GM18870 (cell line): Measurements from ENCODE around the gene CA9.

Experiments
- ATAC-seq: cut with Tn5 transposase; IDR thresholded peaks from one replicate; pipeline ENCODE4 v1.9.1; 2021; ENCODE audit warnings: moderate library complexity; ENCODE audit not compliant: unreplicated experiment

CA9 gene

GRCh38 chr9:35651956-35652828 is 21.5 kb upstream of the CA9 start:
- no peak for ATAC-seq

- ATAC-seq: no peak
Observed at GRCh38 chr9:35652829-35653209, 20.9 kb upstream of the CA9 start.

- no peak for ATAC-seq
Observed at GRCh38 chr9:35653611-35654010, 20.1 kb upstream of the CA9 start.

GRCh38 chr9:35656348-35656747 is 17.4 kb upstream of the CA9 start:
- no peak for ATAC-seq

- no peak for ATAC-seq
Observed at GRCh38 chr9:35656831-35657545, 16.7 kb upstream of the CA9 start.

- ATAC-seq: peak; percentile 87
Observed at GRCh38 chr9:35657546-35658136, 16.1 kb upstream of the CA9 start, which contains the start of gene RMRP. Gene RMRP, minus strand, starts transcription at chr9:35658019.

GRCh38 chr9:35658137-35658967 is 15.4 kb upstream of the CA9 start, which contains the start of gene CCDC107:
Gene CCDC107, plus strand, starts transcription at chr9:35658292. Its CDS starts 88 bp downstream, at chr9:35658380.
- peak; percentile 45 for ATAC-seq

GRCh38 chr9:35658968-35659220 is 14.8 kb upstream of the CA9 start:
- ATAC-seq: no peak

- ATAC-seq: no peak
Observed at GRCh38 chr9:35659340-35659739, 14.4 kb upstream of the CA9 start.

GRCh38 chr9:35660966-35661415 is 12.7 kb upstream of the CA9 start:
- no peak for ATAC-seq

- ATAC-seq: no peak
Observed at GRCh38 chr9:35661756-35662350, 11.9 kb upstream of the CA9 start.

GRCh38 chr9:35662437-35662836 is 11.3 kb upstream of the CA9 start:
- ATAC-seq: no peak

GRCh38 chr9:35664531-35665470 is 8.9 kb upstream of the CA9 start, which contains the start of gene ARHGEF39:
Gene ARHGEF39, minus strand, starts transcription at chr9:35665195. Its CDS starts 26 bp downstream, at chr9:35665169.
- no peak for ATAC-seq

- no peak for ATAC-seq
Observed at GRCh38 chr9:35665471-35665818, 8.3 kb upstream of the CA9 start.

- ATAC-seq: no peak
Observed at GRCh38 chr9:35666045-35666444, 7.7 kb upstream of the CA9 start.

- no peak for ATAC-seq
Observed at GRCh38 chr9:35666549-35666948, 7.2 kb upstream of the CA9 start.

- no peak for ATAC-seq
Observed at GRCh38 chr9:35667939-35668338, 5.8 kb upstream of the CA9 start.

GRCh38 chr9:35669331-35670145 is 4.2 kb upstream of the CA9 start:
- ATAC-seq: no peak

GRCh38 chr9:35674025-35674361 is 265 bp downstream of the CA9 start:
- no peak for ATAC-seq
